OCI-LY7 (cell line): ENCODE measurements around the gene RAMP1.

Experiments
- EZH2phosphoT487 ChIP-seq: fragments of 200-600 bp; sonication (generic); IDR thresholded peaks from 2 replicates; pipeline ENCODE4 v1.6.1; 2018; ENCODE audit warnings: low read depth, borderline replicate concordance, mild to moderate bottlenecking, mixed run types, antibody characterized with exemption, low read length, moderate library complexity, mixed read lengths
- TF ChIP-seq, protein P1 (sequence below): fragments of 200-600 bp; sonication (generic); conservative IDR thresholded peaks from 2 replicates; pipeline ENCODE4 v1.5.1; 2014; ENCODE audit warnings: mild to moderate bottlenecking, antibody characterized with exemption, low read length, moderate library complexity, mixed read lengths

GRCh38 chr2:237889811-237890210 lies 30.4 kb downstream of the RAMP1 start:
- no peak for TF ChIP-seq EZH2phosphoT487
- TF ChIP-seq, protein P1, sequence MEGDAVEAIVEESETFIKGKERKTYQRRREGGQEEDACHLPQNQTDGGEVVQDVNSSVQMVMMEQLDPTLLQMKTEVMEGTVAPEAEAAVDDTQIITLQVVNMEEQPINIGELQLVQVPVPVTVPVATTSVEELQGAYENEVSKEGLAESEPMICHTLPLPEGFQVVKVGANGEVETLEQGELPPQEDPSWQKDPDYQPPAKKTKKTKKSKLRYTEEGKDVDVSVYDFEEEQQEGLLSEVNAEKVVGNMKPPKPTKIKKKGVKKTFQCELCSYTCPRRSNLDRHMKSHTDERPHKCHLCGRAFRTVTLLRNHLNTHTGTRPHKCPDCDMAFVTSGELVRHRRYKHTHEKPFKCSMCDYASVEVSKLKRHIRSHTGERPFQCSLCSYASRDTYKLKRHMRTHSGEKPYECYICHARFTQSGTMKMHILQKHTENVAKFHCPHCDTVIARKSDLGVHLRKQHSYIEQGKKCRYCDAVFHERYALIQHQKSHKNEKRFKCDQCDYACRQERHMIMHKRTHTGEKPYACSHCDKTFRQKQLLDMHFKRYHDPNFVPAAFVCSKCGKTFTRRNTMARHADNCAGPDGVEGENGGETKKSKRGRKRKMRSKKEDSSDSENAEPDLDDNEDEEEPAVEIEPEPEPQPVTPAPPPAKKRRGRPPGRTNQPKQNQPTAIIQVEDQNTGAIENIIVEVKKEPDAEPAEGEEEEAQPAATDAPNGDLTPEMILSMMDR, result no peak
